ENCODE results near the gene IFNA6. TPM values are rescaled to one million over a fixed set of nuclear protein-coding genes. Genes with fewer than 3 reads are reported as not detected.

Gene IFNA6
- not detected in 2 replicates for total RNA-seq (2014; rRNA removed; shearing (Covaris generic))

GRCh38 chr9:21350787-21351186, at the start of gene IFNA6:
Gene IFNA6, minus strand, starts transcription at chr9:21350887. Its CDS starts 0 bp downstream, at chr9:21350887.

DNA sequence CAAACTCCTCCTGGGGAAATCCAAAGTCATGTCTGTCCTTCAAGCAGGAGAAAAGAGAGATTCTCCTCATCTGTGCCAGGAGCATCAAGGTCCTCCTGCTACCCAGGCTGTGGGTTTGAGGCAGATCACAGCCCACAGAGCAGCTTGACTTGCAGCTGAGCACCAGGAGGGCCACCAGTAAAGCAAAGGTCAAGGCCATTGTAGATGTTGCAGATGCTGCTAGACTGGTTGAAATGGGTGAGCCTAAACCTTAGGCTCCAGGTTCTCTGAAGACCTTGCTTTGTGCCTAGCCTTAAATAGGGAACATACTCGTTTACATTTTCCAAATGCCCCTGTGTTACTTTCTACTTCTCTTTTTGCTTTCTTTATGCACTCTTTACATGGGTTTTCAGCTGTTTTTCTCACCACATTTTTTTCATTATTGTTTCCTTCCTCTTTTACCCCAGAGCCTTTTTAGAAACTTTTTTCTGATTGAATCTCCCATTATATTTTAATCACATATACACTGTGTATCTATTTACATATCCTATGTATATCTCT, 34.5 kb upstream of the IFNA6 start, which contains the start of gene IFNA2:
Gene IFNA2 (minus strand): TSS at position 268 of the 540 bp plus-strand sequence. CDS start 69 bp downstream, at position 199.

DNA sequence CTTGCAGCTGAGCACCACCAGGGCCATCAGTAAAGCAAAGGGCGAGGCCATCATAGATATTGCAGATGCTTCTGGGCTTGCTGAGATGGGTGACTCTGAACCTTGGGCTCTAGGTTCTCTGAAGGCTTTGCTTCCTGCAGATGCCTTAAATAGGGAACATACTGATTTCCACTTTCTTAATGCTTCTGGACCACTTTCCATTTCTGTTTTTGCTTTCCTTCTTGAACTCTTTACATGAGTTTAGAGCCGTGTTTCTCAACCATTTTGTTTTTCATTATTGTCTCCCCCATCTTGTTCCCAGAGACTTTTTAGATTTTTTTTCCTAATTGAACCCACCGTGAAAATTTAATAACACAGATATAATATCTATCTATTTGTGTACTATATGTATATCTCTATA, 17.3 kb upstream of the IFNA6 start, which contains the start of gene IFNA13:
Gene IFNA13 (minus strand): TSS at position 101 of the 400 bp plus-strand sequence. CDS start 47 bp downstream, at position 54.

GRCh38 chr9:21334701-21335632, 15.7 kb downstream of the IFNA6 start, which contains the start of gene KLHL9:
Gene KLHL9, minus strand, starts transcription at chr9:21335404. Its CDS starts 545 bp downstream, at chr9:21334859.

DNA sequence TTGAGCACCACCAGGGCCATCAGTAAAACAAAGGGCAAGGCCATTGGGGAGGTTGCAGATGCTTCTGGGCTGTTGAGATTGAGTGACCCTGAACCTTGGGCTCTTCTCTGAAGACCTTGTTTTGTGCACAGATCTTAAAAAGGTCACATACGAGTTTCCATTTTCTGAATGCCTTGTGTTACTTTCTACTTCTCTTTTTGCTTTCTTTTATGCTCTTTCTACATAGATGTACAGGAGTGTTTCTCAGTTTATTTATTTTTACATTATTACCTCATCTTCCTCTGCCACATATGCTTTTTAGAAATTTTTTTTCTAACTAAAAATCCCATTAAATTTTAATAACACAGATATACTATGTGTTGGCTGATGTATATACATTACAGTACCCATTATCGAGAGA, 45.5 kb downstream of the IFNA6 start, which contains the start of gene IFNA5:
Gene IFNA5 (minus strand): TSS at position 101 of the 400 bp plus-strand sequence. CDS start 57 bp downstream, at position 44.

Other genes starting within 250 kb of the IFNA6 start
- gene IFNW1, start 209.1 kb downstream of the IFNA6 start, total RNA-seq (2014; rRNA removed; shearing (Covaris generic)) = not detected in 2 replicates
- gene IFNA21, start 184.2 kb downstream of the IFNA6 start, total RNA-seq (2014; rRNA removed; shearing (Covaris generic)) = not detected in 2 replicates
- gene IFNA4, start 163.3 kb downstream of the IFNA6 start, total RNA-seq (2014; rRNA removed; shearing (Covaris generic)) = not detected in 2 replicates
- gene IFNA7, start 148.7 kb downstream of the IFNA6 start, total RNA-seq (2014; rRNA removed; shearing (Covaris generic)) = not detected in 2 replicates
- not detected in 2 replicates for gene IFNA10, start 143.7 kb downstream of the IFNA6 start, total RNA-seq (2014; rRNA removed; shearing (Covaris generic))
- not detected in 2 replicates for gene IFNA16, start 133.6 kb downstream of the IFNA6 start, total RNA-seq (2014; rRNA removed; shearing (Covaris generic))
- not detected in 2 replicates for gene IFNA17, start 122.7 kb downstream of the IFNA6 start, total RNA-seq (2014; rRNA removed; shearing (Covaris generic))
- not detected in 2 replicates for gene IFNA14, start 110.9 kb downstream of the IFNA6 start, total RNA-seq (2014; rRNA removed; shearing (Covaris generic))
- gene IFNA5, start 45.6 kb downstream of the IFNA6 start, total RNA-seq (2014; rRNA removed; shearing (Covaris generic)) = not detected in 2 replicates
- gene KLHL9, start 15.5 kb downstream of the IFNA6 start, total RNA-seq (2014; rRNA removed; shearing (Covaris generic)) = 18.4 and 20.8 TPM in 2 replicates
- not detected in 2 replicates for gene IFNA13, start 17.2 kb upstream of the IFNA6 start, total RNA-seq (2014; rRNA removed; shearing (Covaris generic))
- gene IFNA2, start 34.5 kb upstream of the IFNA6 start, total RNA-seq (2014; rRNA removed; shearing (Covaris generic)) = not detected in 2 replicates
- gene IFNA8, start 58.2 kb upstream of the IFNA6 start, total RNA-seq (2014; rRNA removed; shearing (Covaris generic)) = not detected in 2 replicates
- not detected in 2 replicates for gene IFNA1, start 89.6 kb upstream of the IFNA6 start, total RNA-seq (2014; rRNA removed; shearing (Covaris generic))
- 0.19 and 0.29 TPM in 2 replicates for gene IFNE, start 131.4 kb upstream of the IFNA6 start, total RNA-seq (2014; rRNA removed; shearing (Covaris generic))

Measured in A375 (cell line).